ENCODE results near the gene EGR2.

The EGR2 gene

GRCh38 chr10:62812672-62813439, 3.3 kb downstream of the EGR2 start:
- H3K36me3 Mint-ChIP-seq = peaks cover 43% of the 10 kb centered on the region
- no peaks in the 10 kb centered on the region for H3K9me3 Mint-ChIP-seq (ENCODE audit: low read depth)
- peaks cover 69% of the 10 kb centered on the region for H3K4me1 Mint-ChIP-seq (ENCODE audit: low read depth)
- peak overlapping the region; percentile 99 for H3K4me3 Mint-ChIP-seq
- H3K27ac Mint-ChIP-seq = peak overlapping the region; percentile 99
- H3K27me3 Mint-ChIP-seq = no peaks in the 10 kb centered on the region

GRCh38 chr10:62811159-62811875, 4.8 kb downstream of the EGR2 start:
- no peaks in the 10 kb centered on the region for H3K27me3 Mint-ChIP-seq
- H3K36me3 Mint-ChIP-seq = peaks cover 52% of the 10 kb centered on the region
- H3K4me3 Mint-ChIP-seq = peak overlapping the region; percentile 99
- no peaks in the 10 kb centered on the region for H3K9me3 Mint-ChIP-seq (ENCODE audit: low read depth)
- peak overlapping the region; percentile 99 for H3K27ac Mint-ChIP-seq
- peaks cover 78% of the 10 kb centered on the region for H3K4me1 Mint-ChIP-seq (ENCODE audit: low read depth)

GRCh38 chr10:62810156-62810902, 5.8 kb downstream of the EGR2 start:
- Mint-ChIP-seq H3K4me3 (peak overlapping the region; percentile 99), H3K4me1 (ENCODE audit: low read depth) (peaks cover 78% of the 10 kb centered on the region), H3K27me3 (no peaks in the 10 kb centered on the region), H3K9me3 (ENCODE audit: low read depth) (no peaks in the 10 kb centered on the region), H3K36me3 (peaks cover 50% of the 10 kb centered on the region), H3K27ac (peak overlapping the region; percentile 99)

- Mint-ChIP-seq H3K4me1 (ENCODE audit: low read depth) (peaks cover 57% of the 10 kb centered on the region), H3K36me3 (peaks cover 27% of the 10 kb centered on the region), H3K9me3 (ENCODE audit: low read depth) (no peaks in the 10 kb centered on the region), H3K27me3 (no peaks in the 10 kb centered on the region), H3K4me3 (peak overlapping the region; percentile 87), H3K27ac (peak overlapping the region; percentile 85)
Measured at GRCh38 chr10:62806251-62806650, 9.9 kb downstream of the EGR2 start.

GRCh38 chr10:62805231-62806099, 10.7 kb downstream of the EGR2 start:
- Mint-ChIP-seq H3K27me3 (no peaks in the 10 kb centered on the region), H3K4me1 (ENCODE audit: low read depth) (peaks cover 49% of the 10 kb centered on the region), H3K9me3 (ENCODE audit: low read depth) (no peaks in the 10 kb centered on the region), H3K36me3 (peaks cover 21% of the 10 kb centered on the region), H3K27ac (peak overlapping the region; percentile 91), H3K4me3 (peak overlapping the region; percentile 87)

- peaks cover 17% of the 10 kb centered on the region for H3K36me3 Mint-ChIP-seq
- no peaks in the 10 kb centered on the region for H3K9me3 Mint-ChIP-seq (ENCODE audit: low read depth)
- peak within 1 kb of the TSS; percentile 100 for H3K27ac Mint-ChIP-seq
- peaks cover 41% of the 10 kb centered on the region for H3K4me1 Mint-ChIP-seq (ENCODE audit: low read depth)
- peak within 1 kb of the TSS; percentile 97 for H3K4me3 Mint-ChIP-seq
- no peaks in the 10 kb centered on the region for H3K27me3 Mint-ChIP-seq
Measured at GRCh38 chr10:62804356-62805230, 11.6 kb downstream of the EGR2 start, which contains the start of gene ADO. ADO (plus strand) TSS chr10:62804720; CDS start chr10:62805060, 340 bp downstream.

- Mint-ChIP-seq H3K27me3 (no peaks in the 10 kb centered on the region), H3K27ac (peak overlapping the region; percentile 100), H3K36me3 (peaks cover 17% of the 10 kb centered on the region), H3K9me3 (ENCODE audit: low read depth) (no peaks in the 10 kb centered on the region), H3K4me1 (ENCODE audit: low read depth) (peaks cover 39% of the 10 kb centered on the region), H3K4me3 (peak overlapping the region; percentile 97)
Measured at GRCh38 chr10:62803724-62804355, 12.3 kb downstream of the EGR2 start.

GRCh38 chr10:62801871-62802270, 14.3 kb downstream of the EGR2 start:
- H3K4me3 Mint-ChIP-seq = no peak overlapping the region
- no peaks in the 10 kb centered on the region for H3K9me3 Mint-ChIP-seq (ENCODE audit: low read depth)
- peaks cover 8% of the 10 kb centered on the region for H3K36me3 Mint-ChIP-seq
- no peak overlapping the region for H3K27ac Mint-ChIP-seq
- no peaks in the 10 kb centered on the region for H3K27me3 Mint-ChIP-seq
- peaks cover 19% of the 10 kb centered on the region for H3K4me1 Mint-ChIP-seq (ENCODE audit: low read depth)

GRCh38 chr10:62796896-62797295, 19.3 kb downstream of the EGR2 start:
- H3K27ac Mint-ChIP-seq = no peak overlapping the region
- H3K4me1 Mint-ChIP-seq (ENCODE audit: low read depth) = no peaks in the 10 kb centered on the region

GRCh38 chr10:62795762-62796161, 20.4 kb downstream of the EGR2 start:
- Mint-ChIP-seq H3K27me3 (peaks cover 2% of the 10 kb centered on the region), H3K27ac (no peak overlapping the region), H3K9me3 (ENCODE audit: low read depth) (no peaks in the 10 kb centered on the region), H3K4me3 (no peak overlapping the region), H3K36me3 (no peaks in the 10 kb centered on the region), H3K4me1 (ENCODE audit: low read depth) (no peaks in the 10 kb centered on the region)

More at GRCh38 chr10:62796896-62797295, 19.3 kb downstream of the EGR2 start:
- no peaks in the 10 kb centered on the region for H3K36me3 Mint-ChIP-seq
- peaks cover 2% of the 10 kb centered on the region for H3K27me3 Mint-ChIP-seq
- no peak overlapping the region for H3K4me3 Mint-ChIP-seq
- no peaks in the 10 kb centered on the region for H3K9me3 Mint-ChIP-seq (ENCODE audit: low read depth)

GRCh38 chr10:62795100-62795499, 21.1 kb downstream of the EGR2 start:
- H3K4me1 Mint-ChIP-seq (ENCODE audit: low read depth) = no peaks in the 10 kb centered on the region
- H3K27ac Mint-ChIP-seq = no peak overlapping the region
- H3K4me3 Mint-ChIP-seq = no peak overlapping the region
- H3K36me3 Mint-ChIP-seq = no peaks in the 10 kb centered on the region
- H3K9me3 Mint-ChIP-seq (ENCODE audit: low read depth) = no peaks in the 10 kb centered on the region
- H3K27me3 Mint-ChIP-seq = peaks cover 2% of the 10 kb centered on the region

- peaks cover 2% of the 10 kb centered on the region for H3K27me3 Mint-ChIP-seq
- H3K9me3 Mint-ChIP-seq (ENCODE audit: low read depth) = no peaks in the 10 kb centered on the region
- no peaks in the 10 kb centered on the region for H3K36me3 Mint-ChIP-seq
- H3K27ac Mint-ChIP-seq = no peak overlapping the region
- H3K4me1 Mint-ChIP-seq (ENCODE audit: low read depth) = no peaks in the 10 kb centered on the region
- no peak overlapping the region for H3K4me3 Mint-ChIP-seq
Measured at GRCh38 chr10:62794306-62794705, 21.9 kb downstream of the EGR2 start.

- Mint-ChIP-seq H3K4me3 (no peak overlapping the region), H3K4me1 (ENCODE audit: low read depth) (no peaks in the 10 kb centered on the region), H3K36me3 (no peaks in the 10 kb centered on the region), H3K27ac (no peak overlapping the region), H3K27me3 (peaks cover 2% of the 10 kb centered on the region), H3K9me3 (ENCODE audit: low read depth) (no peaks in the 10 kb centered on the region)
Measured at GRCh38 chr10:62792261-62792660, 23.9 kb downstream of the EGR2 start.

Measured in activated naive CD8-positive, alpha-beta T cell (primary cell).